Measurements from ENCODE around the gene ZNF865. TPM values are rescaled to one million over a fixed set of nuclear protein-coding genes. Genes with fewer than 3 reads are reported as not detected.

The ZNF865 gene
- total RNA-seq, 1 donor from 2014 or later, result 15.8 TPM

DNA sequence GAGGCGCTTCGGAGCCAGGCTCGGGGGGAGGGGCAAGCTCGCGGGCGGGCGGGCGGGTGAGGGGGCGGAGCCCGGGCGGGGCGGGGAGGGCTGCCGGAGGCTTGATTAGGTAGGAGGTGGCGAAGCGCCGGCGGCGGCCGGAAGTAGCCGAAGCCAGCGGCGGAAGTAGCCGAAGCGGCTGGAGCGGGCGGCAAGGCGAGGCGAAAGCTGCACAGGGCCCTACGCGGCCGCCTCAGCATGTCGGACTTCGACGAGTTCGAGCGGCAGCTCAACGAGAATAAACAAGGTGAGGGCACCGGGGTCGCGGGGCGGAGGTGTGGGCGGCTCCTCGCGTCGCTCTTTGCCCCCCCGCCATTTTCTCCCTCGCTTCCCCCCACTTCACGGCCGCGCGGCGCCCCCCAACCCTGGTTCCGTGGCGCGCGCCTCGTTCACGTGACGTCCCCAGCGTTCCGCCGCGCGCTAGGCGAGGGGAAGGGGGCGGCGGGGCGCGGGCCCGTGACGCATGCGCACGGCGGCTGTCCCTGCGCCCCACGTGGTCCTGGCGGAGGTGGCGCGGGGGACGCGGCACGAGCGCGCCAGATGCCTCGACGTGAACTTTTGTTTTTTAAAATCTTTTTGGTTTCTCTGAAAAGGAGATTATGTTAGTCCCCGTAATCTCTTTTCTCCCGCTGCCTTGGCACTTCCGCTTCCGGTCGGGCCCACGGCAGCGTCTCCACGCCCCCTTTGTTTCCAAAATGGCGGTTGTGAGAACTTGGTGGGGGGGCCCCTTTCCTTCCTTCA lies 49.6 kb downstream of the ZNF865 start, which contains the start of gene U2AF2:
U2AF2 (plus strand) TSS at position 168 of the 780 bp plus-strand sequence; CDS start at position 238, 70 bp downstream.
- intact Hi-C loops (cut with micrococcal nuclease), result loop anchor here (1.0 to 10.0 kb wide), 16 partner anchors 20 to 1780 kb away; partner anchors contain the start of genes CNOT3, EPN1, FIZ1 and KMT5C

DNA sequence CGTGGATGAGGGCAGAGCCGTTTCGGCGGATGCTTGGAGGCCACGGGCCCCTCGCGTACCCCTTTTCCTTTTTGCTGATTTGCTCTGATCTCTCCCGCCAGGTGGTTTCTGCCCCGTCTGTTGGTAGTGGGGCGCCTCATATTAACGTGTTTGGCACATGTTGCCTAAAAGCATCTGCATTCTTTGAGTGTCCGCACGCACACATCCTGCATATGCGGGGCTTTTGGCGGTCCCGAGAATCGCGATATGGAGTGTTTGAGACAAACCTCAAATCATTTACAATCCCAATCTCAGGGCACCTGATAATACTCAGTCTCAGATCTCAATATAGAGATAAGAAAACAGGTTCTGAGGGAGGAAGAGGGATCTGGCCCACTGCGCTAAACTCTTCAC lies 50.2 kb downstream of the ZNF865 start:
- intact Hi-C loops (cut with micrococcal nuclease), result loop anchor here (1.0 to 10.0 kb wide), 6 partner anchors 179 to 1779 kb away; partner anchors contain the start of genes CNOT3, ZFP28, ZNF628 and ZNF749

DNA sequence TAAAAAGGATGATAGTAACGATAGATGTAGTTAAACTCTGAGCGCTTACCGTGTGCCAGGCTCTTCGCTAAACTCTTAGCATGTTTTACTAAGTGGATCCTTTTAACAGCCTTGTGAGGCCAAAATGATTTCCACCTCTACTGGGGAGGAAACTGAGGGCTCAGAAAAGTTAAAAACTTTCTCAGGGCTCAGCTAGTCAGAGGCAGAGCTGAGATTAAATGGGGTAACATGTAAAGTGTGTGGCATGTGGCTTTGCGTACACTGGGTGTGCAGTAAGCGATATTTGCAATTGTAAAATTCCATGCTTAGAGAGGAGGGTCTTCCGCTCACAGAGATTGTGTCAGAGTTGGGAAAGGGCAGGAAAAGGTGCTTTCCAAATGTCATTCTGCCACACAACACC lies 51.1 kb downstream of the ZNF865 start:
- intact Hi-C loops (cut with micrococcal nuclease), result loop anchor here (10.0 kb wide), 1 partner anchor 878 kb away; the partner anchor contains the start of gene ZFP28

DNA sequence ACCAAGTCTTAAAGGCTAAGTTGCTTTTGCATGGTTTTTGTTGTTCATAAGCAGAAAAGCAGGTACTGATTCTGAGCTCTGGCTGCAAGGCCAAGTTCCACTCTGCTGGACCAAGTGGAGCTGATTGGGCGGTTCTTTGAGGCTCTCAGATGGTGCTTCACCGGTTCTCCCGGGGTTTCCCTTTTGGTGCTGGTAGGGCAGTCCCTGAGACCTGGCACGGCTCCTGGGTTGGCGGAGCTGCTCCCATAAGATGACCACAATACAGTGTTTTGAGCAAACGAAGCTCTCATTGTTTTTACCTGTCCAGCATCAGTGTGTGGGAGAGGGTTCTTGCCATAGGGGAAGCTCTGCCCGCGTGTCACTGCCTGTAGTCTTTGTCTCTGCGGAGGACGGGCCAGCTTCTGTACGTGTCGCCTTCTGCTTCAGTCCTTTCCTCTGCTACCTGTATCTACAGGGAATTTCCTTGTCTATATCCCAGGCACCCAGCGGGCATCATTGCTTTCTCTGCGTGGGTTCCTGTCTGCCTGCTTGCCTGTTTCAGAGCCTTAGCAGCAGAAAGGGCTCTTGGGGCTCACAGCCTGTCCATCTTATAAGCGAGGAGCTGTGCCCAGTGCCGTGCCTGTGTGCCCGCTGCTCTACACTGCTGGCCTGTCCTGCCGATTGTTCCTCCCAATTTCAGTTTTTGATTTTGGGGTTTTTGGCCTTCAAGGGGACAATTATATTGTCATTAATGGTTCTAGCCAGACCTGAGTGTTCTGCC lies 51.7 kb downstream of the ZNF865 start:
- intact Hi-C loops (cut with micrococcal nuclease), result loop anchor here (10.0 kb wide), 1 partner anchor 878 kb away; the partner anchor contains the start of gene ZFP28

DNA sequence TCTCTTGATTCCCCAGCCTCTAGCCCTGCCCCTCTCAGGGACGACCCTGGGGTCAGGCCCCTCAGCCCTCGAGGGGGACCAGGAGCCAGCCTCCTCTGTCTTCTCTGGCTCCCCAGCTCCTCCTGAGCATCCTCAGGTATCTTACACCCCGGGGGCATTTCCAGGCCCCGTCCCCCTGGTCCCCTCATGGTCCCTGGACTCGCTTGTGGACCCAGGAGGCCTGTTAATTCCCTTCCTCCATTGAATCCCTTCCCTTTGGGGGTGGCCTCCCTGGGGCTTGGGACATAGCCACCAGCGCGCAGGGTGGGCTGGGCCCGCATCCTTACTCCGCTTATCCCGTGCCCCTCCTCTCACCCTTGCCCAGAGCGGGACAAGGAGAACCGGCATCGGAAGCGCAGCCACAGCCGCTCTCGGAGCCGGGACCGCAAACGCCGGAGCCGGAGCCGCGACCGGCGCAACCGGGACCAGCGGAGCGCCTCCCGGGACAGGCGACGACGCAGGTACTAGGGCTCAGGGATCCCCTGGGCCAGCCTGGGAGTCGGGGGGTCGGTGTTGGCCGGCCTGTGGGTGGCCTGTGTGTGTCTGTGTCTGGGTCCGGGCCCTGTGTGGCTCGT lies 53.5 kb downstream of the ZNF865 start:
- intact Hi-C loops (cut with micrococcal nuclease), result loop anchor here (10.0 kb wide), 1 partner anchor 876 kb away; the partner anchor contains the start of gene ZFP28

DNA sequence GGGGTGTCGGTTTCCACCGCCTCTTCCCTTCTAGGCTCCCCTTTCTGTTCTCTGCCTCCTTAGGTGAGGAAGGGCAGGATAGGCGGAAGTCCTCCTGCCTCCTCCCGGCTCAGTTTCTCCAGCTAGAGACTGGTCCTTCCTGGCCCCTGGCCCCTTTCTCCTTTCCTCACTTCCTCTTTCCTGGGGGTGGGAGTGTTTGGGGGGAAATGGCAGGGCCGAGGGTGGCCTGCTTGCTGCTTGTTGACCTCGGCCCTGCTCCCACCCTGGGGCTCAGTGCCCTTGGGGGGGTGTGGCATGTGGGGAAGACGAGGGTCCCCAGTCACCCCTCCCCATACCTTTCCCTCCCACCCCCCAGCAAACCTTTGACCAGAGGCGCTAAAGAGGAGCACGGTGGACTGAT lies 54.4 kb downstream of the ZNF865 start:
- intact Hi-C loops (cut with micrococcal nuclease), result loop anchor here (10.0 kb wide), 1 partner anchor 875 kb away; the partner anchor contains the start of gene ZFP28

DNA sequence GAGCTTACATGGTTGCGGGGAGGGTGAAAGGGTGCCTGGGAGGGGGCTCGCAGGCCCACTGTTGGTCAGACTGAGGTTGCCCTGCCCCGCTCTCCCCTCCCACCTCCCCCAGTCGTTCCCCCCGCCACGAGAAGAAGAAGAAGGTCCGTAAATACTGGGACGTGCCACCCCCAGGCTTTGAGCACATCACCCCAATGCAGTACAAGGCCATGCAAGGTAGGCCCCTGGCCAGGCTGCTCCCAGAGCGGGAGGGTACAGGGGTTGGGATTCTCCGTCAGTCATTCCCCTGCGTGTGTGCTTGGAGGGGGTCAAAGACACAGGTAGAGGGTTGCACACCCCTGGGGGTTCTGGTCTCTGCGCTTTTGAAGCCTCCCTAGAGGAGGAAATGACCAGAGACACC lies 55.0 kb downstream of the ZNF865 start:
- intact Hi-C loops (cut with micrococcal nuclease), result no loop called here

GRCh38 chr19:55660991-55661390 lies 55.5 kb downstream of the ZNF865 start:
- intact Hi-C loops (cut with micrococcal nuclease), result no loop called here

DNA sequence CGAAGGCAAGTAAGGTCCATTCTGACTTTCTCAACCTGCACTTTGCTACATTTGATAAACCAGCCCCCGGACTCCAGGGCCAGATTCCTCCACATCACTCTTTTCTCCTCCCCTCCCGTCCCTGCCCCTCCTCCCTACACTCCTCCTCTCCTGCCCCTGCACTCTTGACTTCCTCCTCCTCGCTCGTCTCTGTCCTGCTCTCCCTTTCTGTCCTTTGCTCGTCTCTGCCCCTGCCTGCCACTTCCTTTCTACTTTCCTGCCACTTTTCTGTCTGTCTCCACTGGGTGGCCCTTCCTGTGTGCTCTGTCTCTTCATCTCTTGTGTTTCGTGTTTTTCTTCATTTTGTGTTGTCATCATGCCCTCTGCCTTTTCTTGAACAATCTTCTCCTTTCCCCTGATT lies 56.4 kb downstream of the ZNF865 start:
- intact Hi-C loops (cut with micrococcal nuclease), result no loop called here

- intact Hi-C loops (cut with micrococcal nuclease), result no loop called here
Measured at GRCh38 chr19:55663846-55664536, 58.5 kb downstream of the ZNF865 start.

GRCh38 chr19:55666343-55667005 lies 61.0 kb downstream of the ZNF865 start:
- intact Hi-C loops (cut with micrococcal nuclease), result no loop called here

Other genes with a start within 250 kb of the ZNF865 start
- not detected in 2 replicates for gene GARIN5B, start 242.4 kb upstream of the ZNF865 start, total RNA-seq
- 0.51 and 0.74 TPM in 2 replicates for gene IL11, start 235.2 kb upstream of the ZNF865 start, total RNA-seq
- not detected in 2 replicates for gene TMEM190, start 228.8 kb upstream of the ZNF865 start, total RNA-seq
- gene TMEM238, start 221.4 kb upstream of the ZNF865 start, total RNA-seq, result 11.8 and 14.8 TPM in 2 replicates
- 2,242 and 2,308 TPM in 2 replicates for gene RPL28, start 219.7 kb upstream of the ZNF865 start, total RNA-seq
- gene UBE2S, start 197.9 kb upstream of the ZNF865 start, total RNA-seq, result 167 and 180 TPM in 2 replicates
- not detected in 2 replicates for gene SHISA7, start 162.3 kb upstream of the ZNF865 start, total RNA-seq
- 18.3 and 22.5 TPM in 2 replicates for gene ISOC2, start 144.0 kb upstream of the ZNF865 start, total RNA-seq
- gene C19orf85, start 140.9 kb upstream of the ZNF865 start, total RNA-seq, result not detected in 2 replicates
- gene ZNF628, start 129.0 kb upstream of the ZNF865 start, total RNA-seq, result 6.3 and 8.9 TPM in 2 replicates
- gene NAT14, start 120.5 kb upstream of the ZNF865 start, total RNA-seq, result 11.4 and 13.2 TPM in 2 replicates
- 0.15 and 0.39 TPM in 2 replicates for gene SSC5D, start 117.2 kb upstream of the ZNF865 start, total RNA-seq
- not detected in 2 replicates for gene SBK2, start 68.5 kb upstream of the ZNF865 start, total RNA-seq
- not detected in 2 replicates for gene SBK3, start 60.1 kb upstream of the ZNF865 start, total RNA-seq
- 7.3 and 8.0 TPM in 2 replicates for gene ZNF579, start 24.8 kb upstream of the ZNF865 start, total RNA-seq
- gene FIZ1, start 6.1 kb upstream of the ZNF865 start, total RNA-seq, result 14.9 and 15.5 TPM in 2 replicates
- gene ZNF524, start 5.4 kb upstream of the ZNF865 start, total RNA-seq, result 21.0 and 25.4 TPM in 2 replicates
- 4.6 and 4.7 TPM in 2 replicates for gene ZNF784, start 18.9 kb downstream of the ZNF865 start, total RNA-seq
- 42.6 and 46.1 TPM in 2 replicates for gene ZNF580, start 35.4 kb downstream of the ZNF865 start, total RNA-seq
- 22.0 and 23.6 TPM in 2 replicates for gene ZNF581, start 38.0 kb downstream of the ZNF865 start, total RNA-seq
- gene CCDC106, start 42.6 kb downstream of the ZNF865 start, total RNA-seq, result 8.9 TPM in 2 replicates
- 258 and 268 TPM in 2 replicates for gene U2AF2, start 49.4 kb downstream of the ZNF865 start, total RNA-seq
- gene EPN1, start 69.6 kb downstream of the ZNF865 start, total RNA-seq, result 55.9 and 58.2 TPM in 2 replicates
- not detected in 2 replicates for gene NLRP9, start 132.8 kb downstream of the ZNF865 start, total RNA-seq
- not detected in 2 replicates for gene RFPL4A, start 153.4 kb downstream of the ZNF865 start, total RNA-seq
- not detected in 2 replicates for gene RFPL4AL1, start 163.5 kb downstream of the ZNF865 start, total RNA-seq
- not detected in 2 replicates for gene NLRP11, start 226.4 kb downstream of the ZNF865 start, total RNA-seq
- gene NLRP4, start 230.9 kb downstream of the ZNF865 start, total RNA-seq, result not detected in 2 replicates